HG02610 (cell line): ENCODE measurements around the gene MAPKAP1.

Experiments used
- ATAC-seq: cut with Tn5 transposase; IDR thresholded peaks from one replicate; pipeline ENCODE4 v1.9.1; 2021; ENCODE audit warnings: mild to moderate bottlenecking, moderate library complexity; ENCODE audit not compliant: unreplicated experiment

Gene MAPKAP1

DNA sequence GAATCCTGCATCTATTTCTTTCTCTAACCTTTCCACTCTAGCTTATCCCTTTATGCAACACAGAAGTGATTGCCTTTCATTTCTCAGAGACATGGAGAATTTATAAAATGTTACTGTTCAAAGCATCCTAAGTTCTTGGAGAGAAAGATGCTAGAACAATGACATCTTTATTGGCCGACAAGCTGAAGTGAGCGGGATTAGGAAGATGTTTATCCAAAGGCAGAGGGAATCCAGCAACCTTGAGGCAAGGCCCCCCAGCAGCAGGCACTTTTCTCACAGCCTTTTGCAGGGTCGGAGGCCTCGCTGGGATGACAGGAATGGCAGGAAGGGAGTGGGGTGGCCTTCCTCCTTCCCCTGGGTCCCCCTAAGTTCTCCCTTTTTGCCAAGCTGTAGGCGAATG, 240.6 kb downstream of the MAPKAP1 start:
- no peak for ATAC-seq

GRCh38 chr9:125464591-125465385, 242.2 kb downstream of the MAPKAP1 start:
- ATAC-seq = no peak

DNA sequence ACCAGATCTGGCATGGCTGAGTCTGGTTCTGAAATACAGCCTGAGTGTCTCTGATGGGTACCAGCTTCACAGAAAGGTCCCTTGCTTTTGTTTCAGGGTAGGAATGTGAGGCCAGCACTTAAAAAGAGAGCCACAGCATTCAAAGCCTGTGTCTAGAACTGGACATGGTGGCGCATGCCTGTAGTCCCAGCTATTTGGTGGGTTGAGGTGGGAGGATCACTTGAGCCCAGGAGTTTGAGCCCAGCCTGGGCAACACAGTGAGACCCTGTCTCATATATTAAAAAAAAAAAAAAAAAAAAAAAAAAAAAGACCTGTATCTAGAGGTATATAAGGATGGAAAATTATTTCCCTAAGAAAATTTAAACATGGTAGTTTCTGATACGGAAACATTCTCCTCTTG, 243.1 kb downstream of the MAPKAP1 start:
- ATAC-seq = no peak

- no peak for ATAC-seq
Measured at GRCh38 chr9:125462861-125463291, 244.1 kb downstream of the MAPKAP1 start.

DNA sequence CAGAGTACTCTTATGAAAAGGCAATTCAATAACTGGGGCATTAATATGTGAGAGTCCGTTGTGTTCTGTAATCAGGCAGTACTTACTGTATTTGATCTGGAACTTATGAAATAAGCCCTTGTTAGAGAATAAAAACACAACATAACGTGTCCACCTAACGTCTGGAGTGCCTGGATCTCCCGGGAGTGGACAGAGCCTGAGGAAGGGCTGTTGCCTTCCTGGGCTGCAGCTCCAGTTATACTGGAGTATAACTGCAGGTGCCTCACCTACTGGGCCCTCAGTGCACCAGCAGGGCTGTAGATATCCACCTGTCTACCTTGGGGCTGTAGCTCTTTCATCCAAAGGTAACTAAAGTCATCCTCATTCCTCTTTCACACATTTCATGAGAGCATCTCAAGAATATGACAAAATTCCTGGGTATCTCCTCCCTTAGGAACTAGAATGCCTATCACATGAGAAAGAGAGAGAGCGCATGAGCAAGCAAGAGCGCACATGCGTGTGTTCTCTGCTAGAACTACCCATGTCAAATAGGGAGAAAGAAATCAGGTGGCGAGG, 245.3 kb downstream of the MAPKAP1 start:
- ATAC-seq = no peak

DNA sequence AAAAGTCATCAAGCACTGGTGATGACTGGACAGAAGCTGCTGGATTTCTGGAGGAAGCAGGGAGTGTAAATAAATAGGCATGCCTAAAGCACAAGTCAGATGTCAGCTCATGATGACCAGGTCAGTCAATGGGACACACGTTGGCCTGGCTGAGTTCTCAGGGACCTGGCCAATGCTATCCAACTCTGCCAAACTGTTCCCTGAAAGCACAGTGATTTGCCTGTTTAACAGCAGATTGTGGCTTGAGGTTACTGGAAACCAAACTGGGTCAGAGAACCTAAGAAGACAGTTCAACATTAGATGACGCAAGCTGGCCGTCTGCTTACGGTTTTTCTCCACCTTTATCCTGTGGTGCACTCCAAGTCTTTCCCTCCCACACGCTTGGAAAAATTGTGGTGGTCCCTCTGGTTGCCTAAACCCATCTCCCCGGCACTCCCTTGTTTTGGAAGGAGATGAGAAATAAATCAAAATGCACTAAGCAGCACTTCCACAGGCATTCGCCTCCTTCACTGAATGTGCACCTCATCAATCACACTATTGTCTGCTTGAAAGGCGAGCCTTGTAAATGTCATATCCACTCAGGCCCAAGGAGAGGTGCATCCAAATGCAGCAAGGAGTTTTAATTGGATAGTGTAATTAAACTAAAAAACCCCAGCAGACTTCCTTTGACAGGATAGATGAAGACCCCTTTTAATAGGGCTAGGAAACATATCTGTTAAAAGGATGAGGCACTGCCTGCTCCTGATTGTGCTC, 245.9 kb downstream of the MAPKAP1 start:
- no peak for ATAC-seq

DNA sequence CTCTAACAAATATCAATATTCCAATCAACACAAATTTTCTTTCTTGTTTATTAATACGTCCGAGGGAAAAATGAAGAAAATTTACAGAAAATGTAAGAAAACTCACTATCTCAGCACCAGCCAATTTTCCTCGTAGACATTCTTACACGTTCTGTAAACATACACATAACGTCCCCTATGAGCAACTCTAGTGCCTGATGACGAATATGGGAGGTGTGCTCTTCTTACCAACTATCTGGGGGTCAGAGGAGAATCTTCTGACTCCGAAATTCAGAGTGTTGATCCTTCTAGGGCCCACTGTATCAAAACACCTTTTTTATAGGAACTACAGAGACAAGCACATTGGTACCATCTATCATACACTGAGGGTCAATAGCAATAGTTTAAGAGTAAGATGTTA, 246.7 kb downstream of the MAPKAP1 start:
- no peak for ATAC-seq

GRCh38 chr9:125457357-125457756, 249.7 kb downstream of the MAPKAP1 start:
- no peak for ATAC-seq

GRCh38 chr9:125455876-125456275, 251.1 kb downstream of the MAPKAP1 start:
- ATAC-seq = no peak

DNA sequence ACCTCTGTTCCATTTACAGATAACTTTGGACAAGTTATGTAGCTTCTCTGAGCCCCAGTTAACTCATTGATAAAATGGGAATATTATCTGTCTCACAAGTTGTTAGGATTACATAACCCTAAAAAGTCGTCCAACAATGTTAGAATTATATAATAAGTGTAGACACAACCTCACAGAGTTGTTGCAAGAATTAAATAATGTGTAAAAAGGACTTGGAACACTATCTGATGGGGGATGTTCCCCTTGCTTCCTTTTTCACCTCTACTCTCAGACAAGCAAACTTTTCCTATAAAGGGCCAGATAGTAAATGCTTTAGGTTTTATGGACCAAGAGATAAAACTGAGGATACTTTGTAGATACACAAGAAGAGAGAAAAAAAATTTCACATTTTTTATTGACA, 251.9 kb downstream of the MAPKAP1 start:
- no peak for ATAC-seq

GRCh38 chr9:125447202-125447802, 259.7 kb downstream of the MAPKAP1 start:
- ATAC-seq = no peak

GRCh38 chr9:125446561-125447094, 260.4 kb downstream of the MAPKAP1 start:
- peak; percentile 98 for ATAC-seq

DNA sequence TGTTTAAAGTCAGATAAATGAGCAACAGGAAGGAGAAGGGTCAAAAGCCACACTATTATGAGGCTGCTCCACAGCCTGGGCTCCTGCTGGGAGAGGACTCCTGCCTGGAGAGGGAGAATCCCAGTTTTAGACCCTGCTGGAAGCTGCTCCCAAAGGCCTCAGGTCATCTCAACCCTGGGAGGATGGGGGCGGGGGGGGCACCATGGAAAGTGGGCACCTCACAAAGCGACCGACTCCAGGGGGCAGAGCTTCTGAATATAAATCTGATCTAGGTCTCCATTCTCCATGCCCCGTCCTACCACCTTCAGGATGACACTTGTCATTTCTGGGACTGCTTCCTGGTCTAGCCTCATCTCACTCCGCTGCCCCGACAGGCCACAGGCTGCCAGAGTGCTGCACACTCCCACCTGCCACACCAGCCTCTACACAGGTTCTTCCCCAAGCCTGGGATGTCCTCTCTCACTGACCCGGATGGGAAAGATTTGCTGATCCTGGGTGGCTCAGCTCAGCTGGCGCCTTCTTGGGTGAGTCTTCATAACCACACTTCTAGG, 262.0 kb downstream of the MAPKAP1 start:
- ATAC-seq = no peak

GRCh38 chr9:125444166-125444565, 262.8 kb downstream of the MAPKAP1 start:
- no peak for ATAC-seq

DNA sequence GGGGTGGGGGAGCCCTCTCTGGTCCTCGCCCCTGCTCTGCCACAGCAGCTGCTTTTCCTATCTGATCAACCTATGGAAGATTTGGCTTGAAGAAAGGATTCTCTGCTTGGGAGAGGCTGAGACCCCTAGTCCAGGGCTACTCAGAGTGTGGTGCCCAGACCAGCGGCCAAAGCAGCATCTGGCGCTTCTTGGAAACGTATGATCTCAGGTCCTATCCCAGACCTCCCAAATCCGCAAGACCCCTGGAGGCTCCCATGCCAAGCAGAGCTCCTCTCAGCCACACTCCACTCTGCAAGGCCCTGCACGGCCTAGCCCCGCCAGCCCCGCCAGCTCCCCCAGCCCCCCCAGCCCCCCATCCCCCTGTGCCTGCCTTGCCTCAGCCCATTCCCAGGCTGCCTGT, 263.6 kb downstream of the MAPKAP1 start:
- no peak for ATAC-seq

DNA sequence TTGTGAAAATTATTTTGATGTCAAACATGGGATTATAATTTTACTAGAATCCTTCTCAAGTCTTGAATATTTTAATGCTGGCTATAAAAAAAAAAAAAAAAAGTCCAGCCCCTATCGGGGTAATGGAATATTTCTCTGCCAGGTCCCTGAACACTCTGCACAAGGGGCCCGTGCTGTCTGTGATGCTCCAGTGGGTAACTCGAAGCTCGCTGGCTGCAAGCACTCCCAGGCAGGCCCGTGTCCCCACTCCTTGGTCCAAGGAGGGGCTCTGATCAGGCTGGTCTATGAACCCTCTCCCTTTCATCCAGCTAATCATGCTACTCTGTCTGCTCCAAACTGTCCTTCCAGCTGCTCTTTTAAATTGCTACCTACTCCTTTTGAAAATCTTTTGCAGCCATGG, 264.6 kb downstream of the MAPKAP1 start:
- no peak for ATAC-seq

DNA sequence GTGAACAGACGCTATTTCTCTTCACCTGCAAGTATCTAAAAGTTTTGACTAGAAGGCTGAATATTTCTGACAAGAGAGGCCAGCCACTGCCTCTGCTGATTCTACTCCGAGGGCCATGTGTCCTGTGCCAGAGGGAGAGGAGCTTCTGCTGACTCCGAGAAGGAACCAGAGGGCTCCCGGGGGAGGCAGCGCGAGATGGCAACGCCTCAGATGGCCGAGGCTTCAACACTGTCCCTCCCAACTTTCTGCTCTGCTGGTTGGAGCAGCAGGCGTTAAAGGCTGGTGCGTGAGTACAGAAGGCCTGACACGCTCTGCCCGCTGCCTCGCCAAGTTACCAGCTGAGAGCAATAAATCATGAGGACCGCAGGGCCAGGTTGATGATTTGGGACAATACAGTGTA, 266.6 kb downstream of the MAPKAP1 start:
- ATAC-seq = no peak

- no peak for ATAC-seq
Measured at GRCh38 chr9:125439434-125440272, 267.4 kb downstream of the MAPKAP1 start.

GRCh38 chr9:125438506-125439433, 268.2 kb downstream of the MAPKAP1 start:
- ATAC-seq = no peak
